Gastrocnemius medialis (tissue), 4 donors: Measurements from ENCODE around the gene ZNF880.

ENCODE experiments used
- CTCF ChIP-seq, 5 experiments: fragments of 450-650 bp in 3 of 5; fragments of 200-600 bp in 2 of 5; sonication (generic) in 2 of 5; IDR thresholded peaks in 4 of 5; conservative IDR thresholded peaks in 1 of 5; 1 replicate in 4 of 5; 2 replicates in 1 of 5; pipeline ENCODE4 v1.5.1; 2016 to 2019; ENCODE audit warnings: antibody characterized with exemption in 5 of 5, mild to moderate bottlenecking in 3 of 5, moderate library complexity in 3 of 5
- POLR2A ChIP-seq, 2 donors: fragments of 450-650 bp; IDR thresholded peaks; one replicate each; pipeline ENCODE4 v1.6.1; 2017; ENCODE audit warnings: antibody characterized with exemption in 2 of 2, mild to moderate bottlenecking in 2 of 2, moderate library complexity in 2 of 2

GRCh38 chr19:52335768-52336116, 34.0 kb upstream of the ZNF880 start:
- TF ChIP-seq POLR2A (IDR thresholded peaks at IDR 0.05) (no peak), CTCF (IDR thresholded peaks at IDR 0.05 in 4 of 5, conservative IDR thresholded peaks at IDR 0.05 in 1 of 5) (no peak)
